ENCODE measurements around the gene ZNF408. TPM values are rescaled to one million over a fixed set of nuclear protein-coding genes. Genes with fewer than 3 reads are reported as not detected.

ZNF408 gene
- total RNA-seq, 1 experiment from 2014 or later, result 14.4 TPM

DNA sequence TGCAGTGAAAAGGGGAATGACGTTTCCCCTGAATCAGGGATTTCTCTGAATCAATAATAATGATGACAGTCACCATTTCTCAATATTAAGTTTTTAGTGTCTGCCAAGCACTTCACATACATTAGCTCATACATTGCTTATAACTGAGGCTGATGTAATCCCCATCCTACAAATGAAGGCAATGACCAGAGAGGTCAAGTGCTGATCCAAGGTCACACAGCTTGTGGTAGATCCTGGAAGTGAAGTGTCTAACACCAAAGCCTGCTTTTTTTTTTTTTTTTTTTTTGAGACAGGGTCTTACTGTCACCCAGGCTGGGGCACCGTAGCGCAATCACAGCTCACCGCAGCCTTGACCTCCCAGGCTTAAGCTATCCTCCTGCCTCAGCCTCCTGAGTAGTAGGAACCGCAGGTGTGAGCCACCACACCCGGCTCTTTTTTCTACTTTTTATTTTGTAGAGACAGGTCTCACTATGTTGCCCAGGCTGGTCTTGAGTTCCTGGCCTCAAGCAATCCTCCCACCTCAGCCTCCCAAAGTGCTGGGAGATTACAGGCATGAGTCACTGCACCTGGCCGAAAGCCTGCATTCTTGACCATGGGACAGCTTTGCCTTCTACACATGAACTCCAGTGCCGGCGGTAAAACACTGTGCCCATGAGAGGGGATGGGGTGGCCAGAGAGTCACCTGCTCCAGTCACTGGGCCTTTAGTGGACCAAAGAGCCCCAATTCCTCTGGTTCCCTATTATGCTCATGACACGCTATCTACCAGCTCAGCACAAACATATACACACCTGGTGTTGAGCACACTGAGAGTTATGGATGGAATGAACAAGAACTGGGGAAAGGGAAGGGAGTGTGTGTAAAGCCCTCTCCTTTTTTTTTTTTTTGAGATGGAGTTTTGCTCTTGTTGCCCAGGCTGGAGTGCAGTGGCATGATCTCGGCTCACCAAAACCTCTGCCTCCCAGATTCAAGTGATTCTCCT lies 17.8 kb upstream of the ZNF408 start:
- Histone ChIP-seq H3K9me2 (ENCODE audit: insufficient read depth) (no peaks in the 10 kb centered on the region), H3K27me3 (ENCODE audit: insufficient read depth, low read length) (no peaks in the 10 kb centered on the region), H3K4me2 (ENCODE audit: low read length) (peak overlapping the region; percentile 68), H3K4me3 (replicated peaks in 1 of 2; ENCODE audit: low read depth in 1 of 2, low read length in 2 of 2) (peak overlapping the region in 1 of 2 experiments; percentile 34; a peak in 2 of 4 replicates), H4K20me1 (ENCODE audit: insufficient read depth) (no peaks in the 10 kb centered on the region), H3K36me3 (ENCODE audit: control insufficient read depth in 1 of 2, insufficient read depth in 2 of 2, low read length in 2 of 2) (0 out of 4 replicates have a peak, but pooled peaks cover 0 to 4% of the 10 kb centered on the region in 2 experiments), H2AFZ (ENCODE audit: low read depth, low read length, poor library complexity, severe bottlenecking) (no peak overlapping the region), H3K9me3 (ENCODE audit: control insufficient read depth in 1 of 2, insufficient read depth in 1 of 2, low read depth in 1 of 2, low read length in 2 of 2) (no peaks in the 10 kb centered on the region), H3K79me2 (ENCODE audit: insufficient read depth, low read length) (no peaks in the 10 kb centered on the region), H3K27ac (ENCODE audit: low read depth, low read length) (peak overlapping the region; percentile 30; the same call in 1 of the 2 replicates), H3K9ac (ENCODE audit: low read length) (peak overlapping the region; percentile 45), H3K4me1 (ENCODE audit: control insufficient read depth in 1 of 2, insufficient read depth in 2 of 2, low read length in 2 of 2) (peaks cover 4 to 20% of the 10 kb centered on the region in 2 experiments)
- POLR2A ChIA-PET, result interaction anchor here (1.3 kb wide), 1 partner anchor 17 kb away, joined by 3 read pairs; the partner anchor contains the start of genes ARHGAP1 and ZNF408
- DNase-seq (ENCODE audit: low read depth, low spot score) (peak; percentile 38), ATAC-seq (peak; percentile 80)
- RAD21 ChIA-PET (ENCODE audit: low non-redundant PET in 1 of 2, low total read pairs in 2 of 2, uncharacterized antibody in 2 of 2, unreplicated experiment in 2 of 2), result interaction anchor here in 1 of 2 experiments (0.6 kb wide), 1 partner anchor 10 kb away, joined by 3 read pairs; no protein-coding TSS in a partner anchor
- intact Hi-C loops (cut with micrococcal nuclease), result no loop called here
- no TSS peak for BruUV-seq (replicated peaks)
- CTCF ChIA-PET, result no interaction called here
- no peak for TF ChIP-seq CTCF (IDR thresholded peaks at IDR 0.05 in 2 of 3, conservative IDR thresholded peaks at IDR 0.05 in 1 of 3; ENCODE audit: borderline replicate concordance in 1 of 3, insufficient read depth in 1 of 3, low read depth in 2 of 3, low read length in 2 of 3)
- no peak for TF ChIP-seq YY1 (IDR thresholded peaks at IDR 0.05; ENCODE audit: extremely low read depth, insufficient replicate concordance, low read depth, low read length)
- no peak for TF ChIP-seq SIN3A (IDR thresholded peaks at IDR 0.05; ENCODE audit: low read depth)
- no peak for TF ChIP-seq TCF7L2 (IDR thresholded peaks at IDR 0.05; ENCODE audit: borderline replicate concordance, extremely low read depth, insufficient read depth, insufficient read length)
- TF ChIP-seq EZH2phosphoT487 (IDR thresholded peaks at IDR 0.05; ENCODE audit: borderline replicate concordance), result no peak
- TF ChIP-seq ZFX (IDR thresholded peaks at IDR 0.05), result no peak
- no peak for TF ChIP-seq POLR2A (IDR thresholded peaks at IDR 0.05; ENCODE audit: borderline replicate concordance, extremely low read depth, insufficient read depth, insufficient read length)
- no peak for TF ChIP-seq CEBPB (IDR thresholded peaks at IDR 0.05; ENCODE audit: low read depth)
- TF ChIP-seq ELF1 (IDR thresholded peaks at IDR 0.05; ENCODE audit: borderline replicate concordance, low read depth), result no peak
- peak; percentile 44; the same call in 1 of the 2 replicates for TF ChIP-seq JUND (IDR thresholded peaks at IDR 0.05)
- 0 out of 2 replicates have a peak, but pooled peaks have one; percentile 13 for TF ChIP-seq CBX3 (IDR thresholded peaks at IDR 0.05; ENCODE audit: low read depth)
- no peak for TF ChIP-seq SRF (IDR thresholded peaks at IDR 0.05; ENCODE audit: low read depth)
- no peak for TF ChIP-seq RAD21 (IDR thresholded peaks at IDR 0.05; ENCODE audit: low read depth)
- TF ChIP-seq, protein P1, sequence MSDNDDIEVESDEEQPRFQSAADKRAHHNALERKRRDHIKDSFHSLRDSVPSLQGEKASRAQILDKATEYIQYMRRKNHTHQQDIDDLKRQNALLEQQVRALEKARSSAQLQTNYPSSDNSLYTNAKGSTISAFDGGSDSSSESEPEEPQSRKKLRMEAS (IDR thresholded peaks at IDR 0.05), result no peak
- TF ChIP-seq, protein P2, sequence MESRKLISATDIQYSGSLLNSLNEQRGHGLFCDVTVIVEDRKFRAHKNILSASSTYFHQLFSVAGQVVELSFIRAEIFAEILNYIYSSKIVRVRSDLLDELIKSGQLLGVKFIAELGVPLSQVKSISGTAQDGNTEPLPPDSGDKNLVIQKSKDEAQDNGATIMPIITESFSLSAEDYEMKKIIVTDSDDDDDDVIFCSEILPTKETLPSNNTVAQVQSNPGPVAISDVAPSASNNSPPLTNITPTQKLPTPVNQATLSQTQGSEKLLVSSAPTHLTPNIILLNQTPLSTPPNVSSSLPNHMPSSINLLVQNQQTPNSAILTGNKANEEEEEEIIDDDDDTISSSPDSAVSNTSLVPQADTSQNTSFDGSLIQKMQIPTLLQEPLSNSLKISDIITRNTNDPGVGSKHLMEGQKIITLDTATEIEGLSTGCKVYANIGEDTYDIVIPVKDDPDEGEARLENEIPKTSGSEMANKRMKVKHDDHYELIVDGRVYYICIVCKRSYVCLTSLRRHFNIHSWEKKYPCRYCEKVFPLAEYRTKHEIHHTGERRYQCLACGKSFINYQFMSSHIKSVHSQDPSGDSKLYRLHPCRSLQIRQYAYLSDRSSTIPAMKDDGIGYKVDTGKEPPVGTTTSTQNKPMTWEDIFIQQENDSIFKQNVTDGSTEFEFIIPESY (IDR thresholded peaks at IDR 0.05; ENCODE audit: extremely low read depth, insufficient replicate concordance, low read length), result no peak
- no peak for TF ChIP-seq EZH2 (IDR thresholded peaks at IDR 0.05)

Data from HCT116 (cell line).